Right lobe of liver (tissue), 4 donors: Measurements from ENCODE around the gene LLGL2.

ENCODE experiments used
- CTCF ChIP-seq, 4 donors: fragments of 200-600 bp in 3 of 4; fragments of 450-650 bp in 1 of 4; IDR thresholded peaks; one replicate each; pipeline versions ENCODE4 v1.5.1 to v1.8.0; 2016 to 2022; ENCODE audit warnings: antibody characterized with exemption in 4 of 4, mild to moderate bottlenecking in 2 of 4
- POLR2A ChIP-seq: fragments of 450-650 bp; IDR thresholded peaks from one replicate; pipeline ENCODE4 v1.6.1; 2017; ENCODE audit warnings: antibody characterized with exemption, mild to moderate bottlenecking
- donor health status: DM: no; HTN: no; CAD: no.
- donor health status: DM: no; HTN: no; CAD: no.
- donor health status: DM: no; HTN: yes; CAD: no.

- no peak for TF ChIP-seq POLR2A
- TF ChIP-seq CTCF (IDR thresholded peaks at IDR 0.05): no peak
Measured at GRCh38 chr17:75499313-75500022, 26.0 kb upstream of the LLGL2 start.
